HG02884 (cell line): ENCODE measurements around the gene CRACR2A.

Source experiments
- ATAC-seq: cut with Tn5 transposase; IDR thresholded peaks from one replicate; pipeline ENCODE4 v1.9.1; 2021; ENCODE audit warnings: mild to moderate bottlenecking, moderate library complexity; ENCODE audit not compliant: unreplicated experiment

The CRACR2A gene

GRCh38 chr12:3753544-3754284 lies 805 bp upstream of the CRACR2A start:
- ATAC-seq, result no peak

- peak; percentile 66 for ATAC-seq
Observed at GRCh38 chr12:3752096-3752709, 706 bp downstream of the CRACR2A start.

GRCh38 chr12:3751151-3752095 lies 1.5 kb downstream of the CRACR2A start:
- no peak for ATAC-seq

GRCh38 chr12:3750616-3751015 lies 2.3 kb downstream of the CRACR2A start:
- ATAC-seq, result no peak

GRCh38 chr12:3748620-3749019 lies 4.3 kb downstream of the CRACR2A start:
- no peak for ATAC-seq

- no peak for ATAC-seq
Observed at GRCh38 chr12:3747976-3748619, 4.8 kb downstream of the CRACR2A start.

GRCh38 chr12:3747543-3747942 lies 5.4 kb downstream of the CRACR2A start:
- ATAC-seq, result no peak

GRCh38 chr12:3746758-3747157 lies 6.2 kb downstream of the CRACR2A start:
- no peak for ATAC-seq

GRCh38 chr12:3745152-3745551 lies 7.8 kb downstream of the CRACR2A start:
- ATAC-seq, result no peak

- ATAC-seq, result no peak
Observed at GRCh38 chr12:3744229-3744901, 8.5 kb downstream of the CRACR2A start.

- no peak for ATAC-seq
Observed at GRCh38 chr12:3743803-3744202, 9.1 kb downstream of the CRACR2A start.

GRCh38 chr12:3741882-3742672 lies 10.8 kb downstream of the CRACR2A start:
- no peak for ATAC-seq

- ATAC-seq, result no peak
Observed at GRCh38 chr12:3740480-3741231, 12.3 kb downstream of the CRACR2A start.

GRCh38 chr12:3735432-3735831 lies 17.5 kb downstream of the CRACR2A start:
- ATAC-seq, result no peak

GRCh38 chr12:3732901-3733300 lies 20.0 kb downstream of the CRACR2A start:
- ATAC-seq, result no peak

- ATAC-seq, result no peak
Observed at GRCh38 chr12:3730111-3730510, 22.8 kb downstream of the CRACR2A start.

GRCh38 chr12:3728686-3729085 lies 24.2 kb downstream of the CRACR2A start:
- ATAC-seq, result no peak

- ATAC-seq, result peak; percentile 88
Observed at GRCh38 chr12:3727877-3728632, 24.9 kb downstream of the CRACR2A start.
